Measurements from ENCODE around the gene TBC1D22A.
A peak's percentile ranks its signal among the peaks of the same experiment; 100 is the strongest.
"Not testable (repeated sequence)": the region's sequence is repeated elsewhere in the genome, so short reads cannot be mapped to it uniquely, and the experiment has no call there.

TBC1D22A gene

DNA sequence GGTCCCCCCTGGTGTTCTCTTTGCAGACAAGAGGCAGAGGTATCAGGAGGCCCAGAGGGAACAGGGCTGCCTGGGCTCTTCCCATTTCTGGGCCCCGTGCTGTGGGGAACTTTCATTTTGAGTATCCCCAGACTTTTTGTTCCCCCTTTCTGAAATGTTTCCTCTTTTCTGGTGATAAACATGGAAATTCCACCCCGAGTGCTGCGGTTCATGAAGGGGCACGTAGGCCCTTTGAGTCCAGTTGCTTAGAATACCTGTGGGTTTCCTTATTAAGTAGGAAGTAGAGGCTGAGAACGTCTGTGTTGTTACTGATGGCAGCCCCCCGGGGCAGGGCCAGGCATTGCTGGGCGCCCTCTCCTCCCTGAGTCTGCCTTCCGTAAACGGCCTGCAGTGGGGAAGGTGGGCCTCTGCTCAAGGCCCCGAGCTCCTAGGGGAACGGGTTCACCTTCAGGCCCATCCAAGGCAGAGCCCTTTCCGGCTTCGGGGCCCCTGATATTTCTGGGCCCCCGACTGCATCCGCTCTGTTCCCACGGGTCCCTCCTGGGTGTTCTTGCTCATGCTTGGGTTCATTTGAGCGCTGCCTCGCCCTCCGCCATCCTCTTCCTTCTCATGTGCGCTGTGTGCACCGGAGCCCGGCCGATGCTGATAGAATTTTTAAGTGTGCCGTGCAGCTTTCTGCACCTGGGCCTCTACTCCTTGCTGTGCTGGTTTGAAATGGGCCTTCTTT is 12.0 kb downstream of the TBC1D22A start:
- DNase-seq = peak; percentile 29

DNA sequence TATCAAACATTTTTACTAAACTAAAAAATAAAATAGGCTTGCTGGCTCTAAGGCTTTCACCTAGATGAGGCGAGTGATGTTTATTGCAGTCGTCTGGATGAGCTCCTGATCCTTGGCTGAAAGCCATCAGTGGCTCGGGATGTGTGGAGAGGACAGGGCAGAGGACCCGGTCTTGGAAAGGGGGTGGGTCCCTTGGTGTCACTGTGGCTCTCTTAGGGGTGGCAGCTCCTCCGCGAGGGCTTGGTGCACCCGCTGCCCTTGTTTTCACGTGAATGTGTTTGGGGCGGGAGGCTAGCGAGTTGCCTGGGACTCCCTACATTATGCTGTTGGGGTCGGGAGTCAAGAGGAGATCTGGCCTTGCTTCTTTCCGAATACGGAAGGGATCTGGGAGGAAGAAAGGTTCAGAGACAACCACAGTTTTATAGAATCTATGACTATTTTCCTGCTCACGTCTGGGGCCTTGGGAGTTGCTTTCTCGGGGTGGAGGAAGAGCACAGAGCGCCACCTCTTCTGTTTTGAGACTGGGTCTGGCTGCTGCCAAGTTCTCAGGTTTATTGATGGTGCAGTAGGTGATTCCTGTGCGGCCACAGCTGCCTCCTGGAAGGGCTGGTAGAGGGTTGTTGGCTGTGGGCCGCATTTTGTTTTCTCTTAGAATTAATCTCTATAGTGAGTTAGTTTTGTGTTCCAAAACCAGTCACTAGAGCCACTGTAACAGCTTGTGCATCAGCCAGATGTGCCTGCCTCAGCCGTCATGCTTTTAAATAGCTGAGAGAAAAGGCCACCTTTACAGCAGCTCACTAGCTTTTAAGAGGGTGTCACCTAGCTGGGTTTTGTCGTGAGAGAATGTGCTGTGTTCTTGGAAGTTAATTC is 12.8 kb downstream of the TBC1D22A start:
- DNase-seq = no peak

DNA sequence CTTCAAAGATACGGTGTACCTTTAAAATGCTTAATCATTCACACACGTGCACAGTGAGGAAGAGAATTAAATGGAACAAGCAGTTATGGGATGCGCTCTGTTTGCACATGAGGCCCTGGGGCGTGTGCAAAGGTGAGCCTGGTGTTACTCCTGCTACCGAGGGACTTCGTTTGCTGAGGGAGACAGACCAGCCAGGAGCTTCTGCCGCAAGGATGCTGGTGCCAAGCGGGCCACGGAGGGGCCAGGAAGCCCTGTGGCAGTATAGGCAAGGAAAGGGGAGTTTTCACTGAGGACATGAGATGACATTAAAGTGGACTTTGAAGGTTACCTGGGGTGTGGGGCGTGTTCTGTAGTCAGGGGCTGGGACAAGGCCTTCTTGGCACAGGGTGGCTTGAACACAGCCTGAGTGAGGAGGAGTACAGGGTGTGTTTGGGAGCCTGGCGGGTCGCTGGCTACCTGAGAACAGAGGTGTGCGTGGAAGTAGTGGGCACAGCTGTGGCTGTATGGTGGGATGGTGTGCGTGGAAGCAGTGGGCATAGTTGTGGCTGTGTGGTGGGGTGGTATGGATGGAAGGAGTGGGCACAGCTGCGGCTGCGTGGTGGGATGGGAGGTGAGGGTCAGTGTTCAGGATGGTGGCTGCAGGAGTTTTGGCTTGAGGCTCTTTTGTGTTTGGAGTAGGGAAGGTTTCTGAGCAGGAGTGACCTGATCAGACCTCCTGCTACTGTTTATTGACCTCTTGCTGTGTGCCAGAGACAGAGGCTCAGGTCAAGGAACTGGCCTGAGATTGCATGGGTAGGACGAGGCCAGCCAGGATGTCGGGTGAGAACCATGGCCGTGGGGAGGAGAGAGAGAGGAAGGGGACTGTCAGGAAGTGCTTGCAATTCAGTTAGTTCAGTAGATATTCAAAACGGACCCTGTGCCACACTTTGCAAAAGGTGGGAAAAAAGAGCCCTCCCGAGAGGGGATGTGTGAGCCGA is 13.7 kb downstream of the TBC1D22A start:
- no peak for DNase-seq

- no peak for DNase-seq
Observed at GRCh38 chr22:46776876-46777608, 14.6 kb downstream of the TBC1D22A start.

DNA sequence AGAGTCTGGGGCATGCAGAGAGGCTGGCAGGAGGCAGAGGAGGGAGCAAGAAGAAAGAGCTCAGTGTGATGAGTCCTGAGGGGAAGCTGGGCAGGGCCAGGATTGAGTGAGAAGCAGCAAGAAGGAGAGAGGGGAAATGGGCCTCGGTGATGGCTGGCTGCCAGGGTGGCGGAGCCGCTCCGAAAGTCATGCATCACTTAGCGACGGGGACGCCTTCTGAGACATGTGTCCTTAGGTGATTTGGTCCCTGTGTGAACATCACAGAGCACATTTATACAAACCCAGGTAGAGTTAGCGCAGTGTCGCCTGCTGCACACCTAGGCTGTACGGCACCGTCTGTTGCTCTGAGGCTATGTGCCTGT is 15.1 kb downstream of the TBC1D22A start:
- DNase-seq = peak; percentile 25

GRCh38 chr22:46779023-46779422 is 16.6 kb downstream of the TBC1D22A start:
- DNase-seq = no peak

DNA sequence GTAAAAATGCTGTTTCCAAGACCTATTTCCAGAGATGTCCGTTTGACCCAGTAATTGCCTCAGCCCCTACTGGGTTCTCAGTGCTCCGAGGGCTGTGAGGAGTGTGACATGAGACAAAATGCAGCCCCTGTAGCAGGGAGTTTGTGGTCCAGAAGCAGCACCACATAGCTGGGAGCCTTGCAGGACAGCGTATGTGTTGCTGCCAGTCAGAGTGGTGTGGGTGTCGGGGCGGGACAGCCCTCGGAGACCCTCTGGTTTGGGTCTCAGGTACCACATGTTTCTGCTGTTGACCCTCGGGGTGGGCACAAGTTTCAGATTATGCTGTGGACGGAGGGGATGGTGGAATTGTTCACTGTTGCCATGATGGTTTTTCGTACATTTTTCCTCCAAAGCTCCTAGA is 17.2 kb downstream of the TBC1D22A start:
- no peak for DNase-seq

GRCh38 chr22:46780453-46780852 is 18.0 kb downstream of the TBC1D22A start:
- no peak for DNase-seq

DNA sequence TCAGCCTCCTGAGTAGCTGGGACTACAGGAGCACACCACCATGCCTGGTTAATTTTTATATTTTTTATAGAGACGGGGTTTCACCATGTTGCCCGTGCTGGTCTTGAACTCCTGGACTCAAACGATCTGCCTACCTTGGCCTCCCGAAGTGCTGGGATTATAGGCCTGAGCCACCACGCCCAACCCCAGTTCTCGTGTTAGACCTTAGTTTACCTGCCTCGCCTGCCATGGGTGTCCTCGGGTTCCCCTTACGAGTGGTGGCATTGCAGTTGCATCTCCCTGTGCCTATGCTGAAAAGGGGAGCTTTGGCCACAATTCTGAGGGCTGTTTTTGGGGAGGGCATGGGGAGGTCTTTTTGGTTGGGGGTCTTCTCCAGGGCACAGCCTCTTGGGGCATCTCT is 18.8 kb downstream of the TBC1D22A start:
- no peak for DNase-seq

GRCh38 chr22:46782200-46782599 is 19.8 kb downstream of the TBC1D22A start:
- not testable (repeated sequence) for DNase-seq

GRCh38 chr22:46783721-46784120 is 21.3 kb downstream of the TBC1D22A start:
- no peak for DNase-seq

GRCh38 chr22:46788441-46789172 is 26.2 kb downstream of the TBC1D22A start:
- peak; percentile 27 for DNase-seq

DNA sequence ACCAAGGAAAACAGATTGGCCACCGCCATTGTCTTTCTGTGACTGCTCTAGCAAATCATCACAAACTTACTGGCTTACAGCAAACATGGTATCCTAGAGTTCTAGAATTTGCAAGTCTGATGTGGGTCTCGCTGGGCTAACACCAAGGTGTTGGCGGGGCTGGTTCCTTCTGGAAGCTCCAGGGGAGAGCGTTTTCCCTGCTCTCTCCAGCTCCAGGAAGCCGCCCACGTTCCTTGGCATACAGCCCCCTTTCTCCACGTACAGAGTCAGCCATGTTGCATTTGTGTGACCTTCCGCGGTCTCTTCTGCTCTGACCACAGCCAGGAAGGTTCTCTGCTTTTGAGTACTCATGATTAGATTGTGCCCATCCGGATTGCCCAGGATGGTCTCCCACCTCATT is 27.5 kb downstream of the TBC1D22A start:
- DNase-seq = no peak

DNA sequence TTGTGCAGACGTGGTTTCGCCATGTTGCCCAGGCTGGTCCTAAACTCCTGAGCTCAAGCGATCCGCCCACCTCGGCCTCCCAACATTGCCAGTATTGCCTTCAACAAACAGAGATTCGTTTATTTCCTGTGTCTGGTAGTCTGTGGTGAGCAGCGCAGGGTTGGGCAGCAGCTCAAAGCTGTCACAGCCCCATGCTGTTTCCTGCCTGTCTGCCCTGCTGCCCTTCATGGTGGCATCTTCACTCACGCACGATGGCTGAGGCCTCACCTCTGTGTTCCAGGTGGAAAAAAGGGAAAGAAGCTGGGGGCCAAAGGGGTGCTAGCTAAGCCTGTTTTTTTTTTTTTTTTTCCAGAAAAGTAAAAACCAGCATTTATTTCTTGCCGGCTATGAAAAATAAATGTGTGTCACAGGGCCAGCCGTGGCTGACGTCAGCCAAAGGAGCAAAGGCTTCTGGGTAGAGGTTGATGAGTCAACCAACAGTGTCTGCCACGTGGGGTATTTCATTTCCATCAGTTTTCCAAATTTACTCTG is 28.8 kb downstream of the TBC1D22A start:
- peak; percentile 92 for DNase-seq

DNA sequence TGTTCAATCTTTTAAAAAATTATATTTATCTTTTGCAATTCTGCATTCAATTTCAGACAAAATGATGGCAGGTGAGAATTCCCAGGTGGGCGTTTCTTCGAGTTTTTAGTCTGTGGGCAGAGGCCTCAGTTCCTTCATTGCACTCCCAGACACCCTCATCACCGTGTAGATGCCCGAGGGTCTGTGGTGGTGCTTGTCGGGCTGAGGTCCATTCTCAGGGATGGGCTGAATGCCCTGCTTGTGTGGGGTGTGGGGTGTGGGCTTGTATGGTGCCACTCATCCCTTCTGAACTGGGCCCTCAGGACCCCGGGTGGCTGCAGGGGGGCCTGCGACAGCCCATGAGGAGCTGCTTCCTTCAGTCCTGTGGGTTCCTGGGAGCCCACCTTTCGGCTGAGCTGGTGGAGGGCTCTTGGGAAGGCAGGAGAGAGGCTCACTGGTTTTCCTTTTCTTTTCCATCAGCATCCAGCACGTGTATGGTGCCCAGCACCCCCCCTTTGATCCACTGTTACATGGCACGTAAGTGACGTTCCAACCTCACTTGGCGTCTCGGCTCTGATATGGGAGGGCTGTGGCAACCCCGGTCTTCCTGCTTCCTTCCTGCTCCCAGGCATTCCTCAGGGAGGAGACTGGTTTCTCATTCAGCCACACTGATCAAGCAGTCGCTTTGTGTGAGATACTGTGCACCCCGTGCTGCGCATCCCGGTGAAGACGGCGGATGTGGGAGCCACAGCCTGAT is 29.8 kb downstream of the TBC1D22A start:
- DNase-seq = no peak

DNA sequence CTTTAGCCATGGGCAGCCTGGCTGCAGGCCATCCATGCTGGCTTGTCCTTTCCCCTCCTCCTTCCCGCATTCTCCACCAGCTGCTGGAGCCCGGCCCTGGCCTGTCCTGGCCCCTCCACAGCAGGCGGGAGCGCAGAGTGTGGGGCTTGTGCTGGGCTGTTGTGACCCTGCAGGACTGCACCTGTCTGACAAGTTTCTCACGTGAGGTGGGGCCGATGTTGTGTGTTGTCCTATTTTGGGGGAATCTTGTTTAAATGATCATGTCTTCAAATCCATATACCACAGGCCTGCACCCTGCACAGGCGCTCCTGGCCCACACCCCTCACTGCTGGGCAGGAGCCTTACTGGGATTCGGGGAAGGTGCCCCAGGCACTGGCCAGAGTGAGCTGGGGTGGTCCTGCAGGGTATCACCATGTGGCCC is 30.4 kb downstream of the TBC1D22A start:
- DNase-seq = no peak

DNA sequence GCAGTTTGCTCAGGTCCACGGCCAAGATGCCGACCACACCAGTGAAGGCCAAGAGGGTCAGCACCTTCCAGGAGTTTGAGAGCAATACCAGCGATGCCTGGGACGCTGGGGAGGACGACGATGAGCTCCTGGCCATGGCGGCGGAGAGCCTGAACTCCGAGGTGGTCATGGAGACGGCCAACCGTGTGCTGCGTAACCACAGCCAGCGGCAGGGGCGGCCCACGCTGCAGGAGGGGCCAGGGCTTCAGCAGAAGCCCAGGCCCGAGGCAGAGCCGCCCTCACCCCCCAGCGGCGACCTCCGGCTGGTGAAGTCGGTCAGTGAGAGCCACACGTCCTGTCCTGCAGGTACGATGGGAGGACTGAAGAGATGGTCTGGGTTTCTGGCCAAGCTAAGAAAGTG is 31.0 kb downstream of the TBC1D22A start:
- no peak for DNase-seq

- DNase-seq = no peak
Observed at GRCh38 chr22:46794067-46794466, 31.6 kb downstream of the TBC1D22A start.

GRCh38 chr22:46794491-46794890 is 32.0 kb downstream of the TBC1D22A start:
- DNase-seq = no peak

DNA sequence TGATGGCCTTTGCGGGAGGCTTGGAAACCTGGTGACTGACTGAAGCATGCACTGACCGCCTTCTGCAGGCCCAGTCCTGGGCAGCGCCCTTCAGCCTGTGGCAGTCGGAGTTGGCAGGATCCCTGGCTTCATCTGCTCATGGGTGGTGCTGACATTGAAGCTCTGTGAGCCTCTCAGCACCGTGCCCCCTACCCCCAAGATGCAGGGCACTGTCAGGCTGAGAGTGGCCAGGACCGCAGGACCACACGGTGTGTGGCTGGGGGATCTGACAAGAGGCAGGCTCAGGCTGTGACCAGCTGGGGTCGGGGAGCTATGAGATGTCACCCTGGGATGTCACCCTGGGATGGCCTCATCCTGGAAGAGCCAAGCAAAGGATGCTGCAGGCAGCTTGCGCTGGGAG is 32.7 kb downstream of the TBC1D22A start:
- no peak for DNase-seq
